Amniotic epithelial cell (primary cell): Measurements from ENCODE around the gene RASL12.

Source experiments
- DNase-seq: peaks from one replicate; pipeline ENCODE4 v3.0.0-alpha.2; 2010; ENCODE audit warnings: low read depth

The RASL12 gene

DNA sequence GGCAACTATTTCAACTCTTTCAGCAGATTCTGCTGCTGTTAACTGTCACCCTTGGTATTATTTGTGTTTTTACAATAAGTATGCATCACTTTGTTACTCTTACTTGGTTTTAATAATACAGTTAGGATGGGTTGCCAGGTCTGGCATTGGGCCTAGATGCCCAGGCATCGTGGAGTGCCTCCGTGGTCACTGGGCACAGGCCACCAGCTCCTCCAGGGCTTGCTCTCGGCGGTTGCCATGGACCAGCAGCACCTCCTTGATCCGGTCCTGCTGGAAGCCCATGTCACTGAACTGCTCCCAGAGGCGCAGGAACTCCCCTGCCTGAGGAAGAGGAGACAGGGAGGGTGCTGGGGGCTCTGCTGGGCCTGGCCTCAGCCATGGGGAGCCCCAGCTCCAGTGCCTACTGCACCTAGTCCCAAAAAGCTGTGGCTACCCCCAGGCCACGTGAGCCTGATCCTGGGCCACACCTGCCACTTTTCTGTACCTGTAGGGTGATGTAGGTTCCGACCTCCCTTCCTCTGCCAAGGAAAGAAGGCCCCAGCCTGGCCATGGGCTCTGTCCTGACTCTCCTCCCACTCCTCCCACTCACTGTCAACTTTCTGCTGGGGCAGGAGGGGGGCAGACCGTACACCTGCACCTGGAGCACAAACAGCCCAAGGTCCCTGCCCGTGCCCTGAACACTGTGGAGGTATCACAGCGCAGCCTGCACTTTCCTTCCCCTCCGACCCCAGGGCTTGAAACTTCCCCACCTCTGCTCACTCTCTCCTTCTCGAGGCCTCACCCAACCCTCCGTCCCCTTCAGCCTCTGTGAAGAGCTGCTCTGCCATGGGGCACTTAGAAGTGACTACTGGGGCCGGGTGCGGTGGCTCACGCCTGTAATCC, 25.4 kb upstream of the RASL12 start:
- DNase-seq = no peak

- no peak for DNase-seq
Observed at GRCh38 chr15:65091946-65092770, 24.4 kb upstream of the RASL12 start.

GRCh38 chr15:65089206-65089824, 21.5 kb upstream of the RASL12 start:
- peak; percentile 58 for DNase-seq

- no peak for DNase-seq
Observed at GRCh38 chr15:65088643-65089021, 20.8 kb upstream of the RASL12 start.

GRCh38 chr15:65087873-65088642, 20.3 kb upstream of the RASL12 start:
- DNase-seq = no peak

DNA sequence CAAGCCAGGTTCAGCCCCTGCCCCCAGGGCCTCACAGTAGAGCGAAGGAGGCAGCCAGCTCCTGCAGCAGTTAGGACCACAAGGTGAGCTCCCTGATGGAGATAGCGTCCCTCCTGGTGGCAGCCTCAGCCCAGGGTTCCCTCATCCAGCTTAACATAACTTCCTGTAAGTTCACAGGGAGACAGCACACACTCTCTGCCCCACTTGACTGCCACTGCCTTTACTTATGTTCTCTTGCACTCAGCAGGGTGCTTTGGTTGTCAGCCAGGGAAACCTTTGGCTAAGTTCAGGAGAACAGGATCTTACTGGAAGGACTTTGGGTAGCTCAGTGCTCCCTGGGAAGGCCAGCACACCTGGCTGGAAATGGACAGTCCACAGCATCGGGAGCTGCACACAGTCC, 19.6 kb upstream of the RASL12 start:
- no peak for DNase-seq

- no peak for DNase-seq
Observed at GRCh38 chr15:65086680-65087111, 18.9 kb upstream of the RASL12 start.

- peak; percentile 11 for DNase-seq
Observed at GRCh38 chr15:65085990-65086679, 18.3 kb upstream of the RASL12 start.

DNA sequence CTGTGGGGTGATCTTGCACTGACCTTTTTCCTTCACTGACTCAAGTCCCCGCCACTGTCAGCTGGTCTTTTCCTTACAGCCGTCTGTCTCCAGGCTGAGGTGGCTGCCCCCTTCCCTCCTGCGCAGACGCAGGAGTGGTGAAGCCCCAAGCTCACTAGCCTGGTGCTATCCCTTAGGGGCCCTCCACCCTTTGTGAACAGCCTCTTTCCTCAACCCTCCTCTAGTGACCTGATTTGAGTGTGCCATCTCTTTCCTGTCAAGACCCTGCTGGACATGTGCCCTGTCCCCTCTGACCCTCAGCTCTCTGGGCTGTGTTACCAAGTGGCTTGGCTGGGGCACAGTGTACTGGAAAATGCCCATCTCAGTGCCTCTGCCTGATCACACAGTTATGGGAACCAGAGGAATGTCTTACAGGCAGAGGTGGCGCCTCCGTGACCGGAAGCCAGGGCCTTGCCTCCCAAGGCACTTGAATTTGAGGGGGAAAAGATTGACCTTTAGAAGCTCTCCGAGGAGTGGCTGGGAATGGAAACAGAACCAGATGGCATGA, 17.5 kb upstream of the RASL12 start:
- DNase-seq = no peak

- no peak for DNase-seq
Observed at GRCh38 chr15:65084500-65085206, 16.9 kb upstream of the RASL12 start.

GRCh38 chr15:65083262-65083701, 15.5 kb upstream of the RASL12 start:
- peak; percentile 49 for DNase-seq

GRCh38 chr15:65082303-65082953, 14.6 kb upstream of the RASL12 start:
- no peak for DNase-seq

GRCh38 chr15:65081758-65082157, 14.0 kb upstream of the RASL12 start:
- no peak for DNase-seq

- no peak for DNase-seq
Observed at GRCh38 chr15:65081270-65081669, 13.5 kb upstream of the RASL12 start.

DNA sequence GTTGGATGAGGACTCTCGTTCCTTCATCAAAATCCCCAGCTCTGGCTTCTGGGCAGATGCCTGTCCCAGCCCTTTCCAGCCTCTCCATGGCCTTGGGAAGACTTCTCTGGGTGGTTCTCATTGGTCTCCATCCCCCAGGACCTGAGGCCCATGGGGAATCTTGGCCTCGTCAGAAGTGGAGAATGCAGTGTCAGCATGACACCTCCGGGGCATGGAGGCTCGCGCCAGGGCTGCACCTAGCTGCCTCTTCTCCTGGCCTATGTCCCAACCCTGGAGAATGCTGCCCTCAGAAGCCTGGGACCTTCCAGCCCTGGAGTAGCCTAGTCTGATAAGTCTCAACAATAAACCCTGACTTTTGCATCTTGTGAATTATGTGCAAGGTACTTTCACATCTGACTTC, 11.8 kb upstream of the RASL12 start:
- no peak for DNase-seq

- DNase-seq = no peak
Observed at GRCh38 chr15:65077981-65078352, 10.2 kb upstream of the RASL12 start.

DNA sequence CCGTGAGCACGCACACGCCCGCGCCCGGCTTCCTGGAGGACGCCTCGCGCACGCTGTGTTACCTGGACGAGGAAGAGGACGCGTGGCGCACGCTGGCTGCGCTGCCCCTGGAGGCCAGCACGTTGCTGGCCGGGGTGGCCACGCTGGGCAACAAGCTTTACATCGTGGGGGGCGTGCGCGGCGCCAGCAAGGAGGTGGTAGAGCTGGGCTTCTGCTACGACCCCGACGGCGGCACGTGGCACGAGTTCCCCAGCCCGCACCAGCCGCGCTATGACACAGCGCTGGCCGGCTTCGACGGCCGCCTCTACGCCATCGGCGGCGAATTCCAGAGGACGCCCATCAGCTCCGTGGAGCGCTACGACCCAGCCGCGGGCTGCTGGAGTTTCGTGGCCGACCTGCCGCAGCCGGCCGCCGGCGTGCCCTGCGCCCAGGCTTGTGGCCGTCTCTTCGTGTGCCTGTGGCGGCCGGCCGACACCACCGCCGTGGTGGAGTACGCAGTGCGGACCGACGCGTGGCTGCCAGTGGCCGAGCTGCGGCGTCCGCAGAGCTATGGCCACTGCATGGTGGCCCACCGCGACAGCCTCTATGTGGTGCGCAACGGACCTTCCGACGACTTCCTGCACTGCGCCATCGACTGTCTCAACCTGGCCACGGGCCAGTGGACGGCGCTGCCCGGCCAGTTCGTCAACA, 9.6 kb upstream of the RASL12 start:
- DNase-seq = no peak

DNA sequence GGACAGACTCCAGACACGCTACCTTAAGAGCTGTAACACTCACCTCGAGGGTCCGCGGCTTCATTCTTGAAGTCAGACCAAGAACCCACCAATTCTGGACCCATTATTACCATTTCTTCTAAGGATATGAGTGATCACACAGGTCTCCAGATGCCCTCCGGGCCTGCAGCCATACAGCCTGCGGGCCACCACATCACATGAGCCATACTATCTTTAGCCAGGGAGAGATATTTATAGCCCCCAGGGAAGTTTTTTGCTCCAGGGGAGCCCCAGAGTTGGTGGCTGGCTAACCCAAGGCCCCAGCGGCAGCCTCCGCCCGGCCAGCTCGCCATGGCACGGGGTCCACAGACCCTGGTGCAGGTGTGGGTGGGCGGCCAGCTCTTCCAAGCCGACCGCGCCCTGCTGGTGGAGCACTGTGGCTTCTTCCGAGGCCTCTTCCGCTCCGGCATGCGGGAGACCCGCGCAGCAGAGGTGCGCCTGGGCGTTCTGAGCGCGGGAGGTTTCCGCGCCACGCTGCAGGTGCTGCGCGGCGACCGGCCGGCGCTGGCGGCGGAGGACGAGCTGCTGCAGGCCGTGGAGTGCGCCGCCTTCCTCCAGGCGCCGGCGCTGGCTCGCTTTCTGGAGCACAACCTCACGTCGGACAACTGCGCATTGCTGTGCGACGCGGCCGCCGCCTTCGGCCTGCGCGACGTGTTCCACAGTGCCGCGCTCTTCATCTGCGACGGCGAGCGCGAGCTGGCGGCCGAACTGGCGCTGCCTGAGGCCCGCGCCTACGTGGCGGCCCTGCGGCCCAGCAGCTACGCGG, 8.9 kb upstream of the RASL12 start, which contains the start of gene KBTBD13:
Gene KBTBD13 (plus strand): TSS at position 261 of the 805 bp plus-strand sequence. CDS start 70 bp downstream, at position 331.
- no peak for DNase-seq
